SKM-1 (cell line): ENCODE measurements around the gene LBX1.

ENCODE experiments used
- DNase-seq: peaks from one replicate; lab custom pipeline; 2025; ENCODE audit not compliant: unreplicated experiment; lab: John Stamatoyannopoulos, UW

LBX1 gene

GRCh38 chr10:101244321-101245050 is 15.2 kb upstream of the LBX1 start:
- DNase-seq = no peak

GRCh38 chr10:101241840-101242707 is 12.8 kb upstream of the LBX1 start:
- no peak for DNase-seq

GRCh38 chr10:101238732-101239105 is 9.5 kb upstream of the LBX1 start:
- DNase-seq = no peak

DNA sequence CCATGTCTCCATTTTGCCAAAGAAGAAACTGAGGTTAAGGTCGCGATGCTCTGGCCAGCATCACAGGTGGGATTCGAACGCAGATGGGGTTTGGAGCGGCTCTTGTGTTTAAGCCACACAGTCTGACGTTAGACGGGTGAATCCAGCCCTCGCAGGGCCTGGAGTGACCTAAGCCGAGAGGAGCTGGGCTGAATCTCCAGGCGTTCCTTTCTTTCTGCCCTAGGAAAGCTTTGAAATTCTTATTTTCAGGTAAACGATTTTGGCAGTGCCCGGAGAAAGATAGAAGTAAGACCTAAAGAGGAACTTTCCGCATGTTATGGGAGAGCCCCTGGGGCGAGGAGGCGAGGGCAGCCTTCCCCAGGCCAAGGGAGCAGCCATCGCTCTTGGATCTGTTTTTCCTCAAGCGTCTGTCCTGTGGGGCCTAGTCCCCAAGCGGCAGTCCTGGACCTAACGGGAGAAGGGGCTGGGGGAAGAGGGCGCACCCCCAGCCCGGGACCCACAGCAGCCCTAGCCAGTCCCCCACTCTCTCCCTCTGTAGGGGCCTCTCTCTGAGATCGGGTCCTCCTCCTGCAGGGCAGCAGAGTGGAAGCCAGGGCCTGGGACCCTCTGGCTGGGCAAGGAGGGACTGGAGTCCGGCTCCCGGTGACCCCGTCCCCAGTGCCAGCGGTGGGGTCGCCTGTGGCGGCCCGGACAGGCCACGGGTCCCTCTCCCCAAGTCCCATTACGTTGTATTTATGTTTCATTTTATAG is 8.9 kb upstream of the LBX1 start:
- DNase-seq = no peak

DNA sequence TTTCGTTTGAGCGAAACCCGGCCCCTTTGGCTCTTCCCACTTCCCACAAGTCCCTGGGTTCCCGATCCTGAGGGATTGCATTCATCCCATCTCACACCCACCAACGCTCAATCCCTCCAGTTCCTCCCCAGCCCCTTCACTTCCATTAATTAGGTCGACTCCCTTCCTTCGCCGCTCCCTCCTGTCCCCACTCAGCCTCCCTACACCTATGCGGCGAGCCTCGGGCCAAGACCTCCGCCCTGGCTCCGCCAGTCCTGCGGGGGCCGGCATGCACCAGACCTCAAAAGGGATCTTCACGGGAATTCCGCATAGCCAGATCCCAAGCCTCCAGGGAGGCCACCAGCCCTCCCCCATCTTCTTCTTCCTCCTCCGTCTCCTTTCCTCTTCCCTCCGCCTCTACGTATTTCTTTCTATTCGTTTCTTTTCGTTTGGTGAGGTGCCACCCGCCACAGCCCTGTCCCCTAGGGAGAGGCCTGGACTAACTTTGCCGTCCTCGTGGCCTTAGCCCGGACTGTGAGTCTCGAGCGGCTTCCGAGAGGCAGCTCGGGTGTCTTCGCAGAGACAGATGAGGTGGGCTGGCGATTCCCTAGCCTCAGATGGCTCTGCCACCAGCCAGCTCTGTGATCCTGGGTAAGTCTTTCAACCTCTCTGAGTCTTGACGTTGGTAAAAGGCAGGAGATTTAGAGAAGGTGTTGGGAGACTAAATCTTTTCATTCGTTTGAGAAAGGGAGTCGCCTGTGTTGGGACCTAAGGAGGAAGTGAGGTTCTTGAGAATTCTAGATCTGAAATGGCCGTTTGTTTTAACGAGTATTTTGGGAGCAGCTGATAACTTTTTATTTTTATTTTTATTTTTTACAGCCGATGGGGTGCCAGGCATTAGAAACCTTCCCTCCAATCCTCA is 8.1 kb upstream of the LBX1 start:
- no peak for DNase-seq

- DNase-seq = no peak
These were observed 7.3 kb upstream of the LBX1 start for GRCh38 chr10:101236376-101237080.

DNA sequence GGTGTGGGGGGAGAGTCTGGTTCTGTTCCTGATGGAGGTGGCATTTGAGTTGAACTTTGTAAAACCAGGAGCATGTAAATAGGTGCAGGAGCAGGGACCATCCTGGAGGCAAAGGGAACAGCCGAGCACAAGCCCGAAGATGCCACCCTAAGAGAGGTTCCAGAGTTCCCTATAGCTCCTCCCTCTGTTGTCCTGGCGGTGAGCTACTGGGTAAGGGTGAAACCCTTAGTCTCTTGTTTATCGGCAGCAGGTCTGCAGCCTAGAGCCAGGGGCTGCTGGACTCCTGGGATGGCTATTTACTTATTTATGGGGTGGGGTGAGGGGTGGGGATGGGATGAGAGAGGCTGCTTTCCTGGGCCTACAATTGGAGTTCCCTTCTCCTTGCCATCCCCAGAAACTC is 6.5 kb upstream of the LBX1 start:
- no peak for DNase-seq

DNA sequence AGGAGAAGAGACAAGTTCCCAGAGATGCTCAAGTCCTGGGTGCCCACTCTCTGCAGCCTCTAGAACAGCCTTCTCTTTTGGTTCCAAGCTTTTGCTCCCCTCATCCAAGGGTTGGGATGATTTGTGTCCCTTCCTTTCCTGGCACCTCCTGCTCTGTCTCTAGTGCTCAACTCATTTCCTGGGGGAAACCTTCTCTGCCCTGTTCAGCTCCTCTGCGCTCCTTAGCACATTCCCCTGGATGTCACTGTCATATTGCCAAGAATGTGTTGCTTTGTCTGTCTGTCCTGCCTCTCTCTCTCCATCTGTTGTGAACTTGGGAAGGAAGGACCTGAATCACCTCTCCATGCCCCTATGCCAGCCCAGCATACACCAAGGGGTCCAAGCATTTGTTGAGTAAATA is 5.1 kb upstream of the LBX1 start:
- no peak for DNase-seq

DNA sequence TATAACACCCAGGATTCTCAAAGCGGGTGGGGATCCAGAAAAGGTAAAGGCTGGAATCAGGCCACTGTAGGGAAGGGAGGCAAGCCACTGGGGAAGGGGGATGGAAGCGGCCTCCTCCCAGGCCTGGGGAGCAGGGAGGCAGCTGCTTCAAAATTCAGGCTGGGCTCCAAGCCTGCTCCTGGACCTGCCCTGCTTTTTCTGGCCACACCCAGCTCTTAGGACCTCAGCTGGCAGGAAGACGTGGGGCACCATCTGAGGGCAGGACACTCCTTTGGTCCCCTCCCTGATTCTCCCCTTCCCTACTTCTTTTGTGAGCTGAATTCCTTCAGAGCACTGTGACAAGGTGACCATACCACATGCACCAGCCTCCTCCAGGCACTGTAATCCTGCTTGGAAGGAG is 4.6 kb upstream of the LBX1 start:
- DNase-seq = no peak

DNA sequence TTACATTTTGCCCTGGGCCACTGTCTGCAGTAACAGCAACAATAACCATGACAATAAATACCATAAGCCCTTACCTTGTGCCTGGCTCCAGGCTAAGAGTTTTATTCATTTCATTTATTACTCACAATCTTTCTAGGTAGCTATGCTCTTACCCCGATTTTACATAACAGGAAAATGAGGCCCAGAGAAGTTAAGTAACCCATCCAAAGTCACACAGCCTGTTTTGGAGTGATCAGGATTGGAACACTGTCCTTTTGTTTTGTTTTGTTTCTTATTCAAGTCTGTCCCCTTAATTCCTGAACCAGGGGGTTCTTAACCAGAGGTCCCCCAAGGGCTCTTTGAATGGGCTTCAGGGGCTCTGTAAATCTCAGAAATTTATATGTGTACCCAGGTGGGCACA is 4.2 kb upstream of the LBX1 start:
- DNase-seq = no peak

DNA sequence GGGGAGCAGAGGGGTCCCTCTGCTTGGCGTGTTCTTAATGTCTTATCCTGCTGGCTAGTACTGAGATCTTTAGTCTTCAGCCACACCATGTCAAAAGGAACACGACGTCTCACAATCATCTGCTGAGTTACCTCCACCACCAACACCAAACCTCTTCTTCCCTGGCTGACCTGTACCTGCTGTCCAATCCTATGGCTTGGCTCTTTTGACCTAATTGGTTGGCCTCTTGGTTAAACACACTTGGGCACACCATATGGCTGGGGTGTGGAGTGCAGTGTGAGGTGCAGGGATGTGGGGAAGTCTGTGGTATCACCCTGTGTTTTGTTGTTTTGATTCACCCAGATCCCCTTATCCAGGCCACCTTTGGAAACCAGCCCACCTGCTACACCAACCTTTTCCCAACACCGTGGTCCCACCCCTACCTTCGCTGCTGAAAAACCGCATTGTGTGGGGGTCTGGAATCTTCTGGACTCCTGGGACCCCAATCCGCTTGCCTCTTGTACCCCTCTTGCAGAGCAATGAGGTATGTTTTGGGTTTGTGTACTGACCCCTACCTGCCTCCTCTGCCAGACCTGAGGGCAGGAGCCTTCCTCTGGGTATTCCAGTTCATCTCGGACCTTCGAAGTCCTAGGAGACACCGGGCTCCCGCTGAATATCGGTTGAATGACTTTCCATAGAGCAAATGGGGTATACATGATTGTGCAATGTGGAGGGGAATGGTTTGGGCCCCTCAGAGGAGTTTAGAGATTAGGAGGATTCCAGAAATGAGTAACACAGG is 2.8 kb upstream of the LBX1 start:
- DNase-seq = no peak

DNA sequence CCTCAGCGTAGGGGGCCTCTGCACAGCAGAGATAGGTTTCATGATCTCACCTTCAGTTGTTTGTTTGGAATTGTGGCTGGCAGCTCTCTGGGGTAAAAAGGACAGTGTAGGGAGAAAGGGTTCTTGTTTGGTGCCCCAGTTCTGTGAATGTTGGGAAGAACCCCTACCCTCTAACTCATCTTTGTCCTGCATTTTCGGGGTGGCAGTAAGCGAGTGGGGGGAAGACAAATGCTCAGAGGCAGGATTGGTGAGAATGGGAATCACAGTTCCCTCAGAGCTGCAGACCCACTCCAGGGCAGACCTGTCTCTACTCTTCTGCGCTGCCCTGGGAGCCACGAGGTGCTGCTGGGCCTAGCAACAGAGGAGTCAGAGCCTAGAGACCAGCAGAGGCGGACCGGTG is 1.8 kb upstream of the LBX1 start:
- DNase-seq = no peak

DNA sequence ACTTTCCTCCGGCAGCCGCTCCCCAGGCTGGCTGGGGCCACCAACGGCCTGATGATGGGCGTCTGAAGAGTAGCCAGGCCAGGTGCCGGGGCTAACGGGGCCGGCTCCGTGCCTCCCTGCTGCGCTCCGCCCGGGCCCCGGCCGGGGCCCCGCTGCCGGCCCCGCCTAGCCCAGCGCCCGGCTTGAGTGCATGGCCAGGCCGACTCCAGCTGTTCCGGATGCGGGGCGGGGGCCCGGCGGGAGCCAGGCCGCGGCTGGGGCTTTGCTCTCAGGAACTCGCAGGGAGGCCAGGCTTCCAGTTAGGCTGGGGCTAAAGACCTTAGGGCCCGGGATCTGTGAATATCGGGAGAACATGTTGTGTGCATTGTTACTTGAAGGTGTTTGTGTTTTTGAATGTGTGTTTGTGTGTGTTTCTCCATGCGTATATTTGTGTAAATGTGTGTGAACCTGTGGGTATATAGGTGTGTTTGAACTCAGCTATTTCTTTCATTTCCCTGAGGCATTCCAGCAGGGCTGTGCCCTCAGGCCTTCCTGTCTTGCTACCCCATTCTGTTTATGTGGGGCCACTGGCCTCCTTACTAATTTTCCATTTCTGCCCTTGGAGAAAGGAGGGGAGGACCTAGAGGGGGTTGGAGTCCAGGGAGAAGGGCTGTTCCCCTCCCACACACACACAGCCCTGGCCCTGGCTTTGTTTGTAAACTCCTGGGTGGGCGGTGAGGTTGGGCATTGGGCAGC is 1.1 kb upstream of the LBX1 start:
- DNase-seq = no peak

DNA sequence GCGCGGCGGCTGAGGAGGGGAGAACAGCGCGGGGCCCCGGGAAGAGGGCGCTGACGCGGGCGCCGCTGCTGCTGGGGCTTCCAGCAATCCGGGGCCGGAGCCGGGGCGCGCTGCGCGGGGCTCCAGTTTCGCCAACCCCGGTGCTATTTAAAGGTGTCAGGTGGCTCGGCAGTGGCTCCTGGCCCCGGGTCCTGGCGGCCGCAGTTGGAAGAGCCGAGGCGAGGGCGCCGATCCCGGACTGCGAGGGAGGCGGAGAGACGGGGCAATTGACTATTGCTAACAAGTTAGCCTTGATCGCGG is 347 bp downstream of the LBX1 start:
- no peak for DNase-seq

DNA sequence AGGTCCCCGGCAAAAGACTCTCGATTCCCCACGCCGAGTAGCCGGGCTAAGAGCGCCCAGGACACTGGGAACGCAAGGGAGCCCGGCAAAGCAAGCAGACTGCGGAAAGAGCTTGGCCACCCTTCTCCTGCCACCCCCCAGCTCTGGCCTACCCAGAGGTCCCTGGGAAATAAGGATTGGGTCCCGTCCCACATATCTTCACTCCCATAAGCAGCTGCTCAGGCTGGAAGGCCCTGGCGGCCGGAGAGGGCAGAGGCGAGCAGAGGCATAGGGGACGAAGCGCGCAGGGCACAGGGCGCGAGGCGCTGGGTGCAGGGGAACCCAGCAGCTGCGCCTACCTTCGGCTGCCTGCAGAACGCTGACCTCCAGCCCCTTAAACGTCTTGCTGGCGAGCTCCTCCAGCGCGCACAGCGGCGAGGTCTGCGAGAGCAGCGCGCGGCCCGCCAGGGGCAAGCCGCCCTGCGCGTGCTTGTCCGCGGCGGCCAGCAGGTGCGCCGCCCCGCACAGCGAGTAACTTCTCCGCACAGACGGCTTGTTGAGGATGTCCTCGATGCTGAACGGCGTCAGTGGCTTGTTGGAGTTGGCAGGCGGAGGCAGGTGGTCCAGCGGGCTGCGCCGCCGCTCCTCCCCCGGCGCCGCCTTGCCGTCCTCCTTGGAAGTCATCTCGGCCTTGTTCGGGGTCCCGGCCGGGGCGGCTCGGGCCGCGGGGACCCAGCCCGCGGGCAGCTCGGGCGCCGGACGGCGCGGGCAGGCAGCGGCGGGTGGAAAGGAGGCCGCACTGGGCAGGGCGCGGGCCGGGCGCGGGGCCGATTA is 904 bp downstream of the LBX1 start:
- DNase-seq = no peak

GRCh38 chr10:101227429-101228152 is 1.7 kb downstream of the LBX1 start:
- no peak for DNase-seq
